Measurements from ENCODE around the gene CSNK1E. TPM values are rescaled to one million over a fixed set of nuclear protein-coding genes. Genes with fewer than 3 reads are reported as not detected.

CSNK1E gene
- total RNA-seq, 1 donor from 2014 or later, result 402 TPM

DNA sequence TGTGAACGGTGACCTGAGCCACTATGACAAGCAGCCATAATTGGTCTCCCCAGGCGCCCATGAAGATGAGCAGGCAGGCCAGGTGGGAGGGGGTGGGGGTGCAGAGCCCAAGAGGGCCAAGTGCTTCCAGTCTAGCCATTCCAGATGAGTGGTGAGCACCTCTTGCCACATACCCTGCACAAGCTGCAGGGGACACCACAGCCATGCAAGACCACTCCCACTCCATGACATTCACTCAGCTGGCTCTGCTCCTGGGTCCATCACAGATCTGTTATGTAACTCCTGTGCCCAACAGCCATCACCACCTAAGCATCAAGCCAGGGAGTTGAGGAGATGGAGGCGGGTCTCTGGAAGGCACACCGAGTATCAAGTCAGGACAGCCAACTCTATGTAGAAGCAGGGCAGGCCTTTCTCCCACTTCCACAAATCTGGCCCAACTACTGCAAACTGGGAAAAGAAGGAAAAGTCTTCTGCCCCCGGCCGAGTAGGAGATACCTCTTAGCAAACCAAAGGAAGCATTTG, 52.9 kb downstream of the CSNK1E start:
- Mint-ChIP-seq H3K4me3 (ENCODE audit: unreplicated experiment) (no peak overlapping the region), H3K9me3 (ENCODE audit: unreplicated experiment) (peaks cover 2% of the 10 kb centered on the region), H3K36me3 (ENCODE audit: unreplicated experiment) (peaks cover 9% of the 10 kb centered on the region), H3K27ac (ENCODE audit: unreplicated experiment) (no peak overlapping the region), H3K27me3 (ENCODE audit: unreplicated experiment) (no peaks in the 10 kb centered on the region), H3K4me1 (ENCODE audit: low read depth, unreplicated experiment) (peaks cover 24% of the 10 kb centered on the region)
- no peak for TF ChIP-seq CTCF (IDR thresholded peaks at IDR 0.05; ENCODE audit: partially characterized antibody, unreplicated experiment)
- no peak for DNase-seq

DNA sequence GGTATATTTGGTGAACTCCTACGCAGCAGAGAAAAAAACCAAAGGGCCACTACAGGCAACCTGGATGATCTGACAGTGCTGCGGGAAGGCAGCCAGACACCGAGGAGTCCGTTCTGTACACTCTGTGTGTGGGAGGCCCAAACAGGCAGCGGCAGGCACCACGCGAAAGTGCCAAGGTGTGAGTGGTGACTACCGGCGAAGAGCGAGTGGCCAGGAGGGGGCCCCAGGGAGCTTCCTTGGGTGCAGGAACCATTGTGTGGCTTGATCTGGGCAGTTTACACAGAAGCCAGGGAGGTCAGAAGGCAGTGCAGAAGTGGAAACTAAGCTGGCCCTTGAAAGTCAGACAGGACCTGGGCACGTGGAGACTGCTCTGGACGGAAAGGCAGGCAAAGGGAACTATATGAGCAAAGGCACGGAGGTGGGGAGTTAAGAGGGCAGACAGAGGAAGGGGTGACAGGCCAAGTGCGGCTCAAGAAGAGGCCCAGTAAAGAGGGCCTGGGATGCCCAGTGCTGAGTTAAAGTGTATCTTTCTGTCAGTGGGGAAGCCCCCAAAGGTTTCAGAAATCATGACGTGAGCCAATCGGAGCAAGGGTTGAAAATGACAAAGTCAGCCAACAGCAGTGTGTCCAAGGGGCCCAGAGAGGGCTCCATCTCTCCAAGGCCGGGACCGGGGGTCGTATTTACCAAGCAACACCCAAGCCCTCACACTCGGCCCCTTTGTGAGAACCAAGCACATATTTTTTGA, 55.0 kb downstream of the CSNK1E start:
- H3K4me3 Mint-ChIP-seq (ENCODE audit: unreplicated experiment), result no peak overlapping the region
- TF ChIP-seq CTCF (IDR thresholded peaks at IDR 0.05; ENCODE audit: partially characterized antibody, unreplicated experiment), result no peak
- peak overlapping the region; percentile 49 for H3K27ac Mint-ChIP-seq (ENCODE audit: unreplicated experiment)
- no peak for DNase-seq
- H3K9me3 Mint-ChIP-seq (ENCODE audit: unreplicated experiment), result peaks cover 4% of the 10 kb centered on the region
- no peaks in the 10 kb centered on the region for H3K27me3 Mint-ChIP-seq (ENCODE audit: unreplicated experiment)
- H3K4me1 Mint-ChIP-seq (ENCODE audit: low read depth, unreplicated experiment), result peaks cover 27% of the 10 kb centered on the region
- H3K36me3 Mint-ChIP-seq (ENCODE audit: unreplicated experiment), result peaks cover 9% of the 10 kb centered on the region

- peaks cover 27% of the 10 kb centered on the region for H3K4me1 Mint-ChIP-seq (ENCODE audit: low read depth, unreplicated experiment)
- H3K36me3 Mint-ChIP-seq (ENCODE audit: unreplicated experiment), result peaks cover 9% of the 10 kb centered on the region
- no peak for DNase-seq
- no peaks in the 10 kb centered on the region for H3K27me3 Mint-ChIP-seq (ENCODE audit: unreplicated experiment)
- peak overlapping the region; percentile 85 for H3K27ac Mint-ChIP-seq (ENCODE audit: unreplicated experiment)
- peaks cover 4% of the 10 kb centered on the region for H3K9me3 Mint-ChIP-seq (ENCODE audit: unreplicated experiment)
- TF ChIP-seq CTCF (IDR thresholded peaks at IDR 0.05; ENCODE audit: partially characterized antibody, unreplicated experiment), result no peak
- peak overlapping the region; percentile 47 for H3K4me3 Mint-ChIP-seq (ENCODE audit: unreplicated experiment)
These were observed 56.2 kb downstream of the CSNK1E start for GRCh38 chr22:38260761-38261681.

- Mint-ChIP-seq H3K9me3 (ENCODE audit: unreplicated experiment) (peaks cover 4% of the 10 kb centered on the region), H3K36me3 (ENCODE audit: unreplicated experiment) (peaks cover 9% of the 10 kb centered on the region), H3K4me1 (ENCODE audit: low read depth, unreplicated experiment) (peaks cover 27% of the 10 kb centered on the region), H3K27me3 (ENCODE audit: unreplicated experiment) (no peaks in the 10 kb centered on the region), H3K27ac (ENCODE audit: unreplicated experiment) (peak overlapping the region; percentile 85), H3K4me3 (ENCODE audit: unreplicated experiment) (peak overlapping the region; percentile 41)
- peak; percentile 55 for DNase-seq
- TF ChIP-seq CTCF (IDR thresholded peaks at IDR 0.05; ENCODE audit: partially characterized antibody, unreplicated experiment), result no peak
These were observed 57.9 kb downstream of the CSNK1E start for GRCh38 chr22:38259370-38259769.

Measured in glutamatergic neuron (in vitro differentiated cells).